ENCODE results near the gene DHRS12.

DNA sequence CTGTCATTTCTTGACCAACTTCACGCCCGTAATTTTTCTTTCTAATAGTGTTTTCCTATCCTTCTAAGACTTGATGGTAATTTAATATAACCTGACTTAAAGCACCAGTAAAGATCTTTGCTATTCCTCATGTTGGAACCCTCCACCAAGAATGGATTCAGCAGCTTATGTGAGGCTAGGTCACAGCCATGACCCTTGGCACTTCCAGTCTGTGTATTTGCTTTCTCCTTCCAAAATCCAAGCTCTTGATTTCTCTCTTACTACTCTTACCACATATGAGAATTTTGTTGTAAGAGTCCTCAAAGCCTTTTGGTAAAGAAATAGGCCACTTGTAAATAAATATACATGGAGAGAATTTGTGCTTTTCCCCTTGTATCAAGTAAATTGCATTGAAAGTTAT, 61.4 kb downstream of the DHRS12 start:
- no peak for TF ChIP-seq POLR2AphosphoS5 (IDR thresholded peaks at IDR 0.05)
- TF ChIP-seq, protein P1, sequence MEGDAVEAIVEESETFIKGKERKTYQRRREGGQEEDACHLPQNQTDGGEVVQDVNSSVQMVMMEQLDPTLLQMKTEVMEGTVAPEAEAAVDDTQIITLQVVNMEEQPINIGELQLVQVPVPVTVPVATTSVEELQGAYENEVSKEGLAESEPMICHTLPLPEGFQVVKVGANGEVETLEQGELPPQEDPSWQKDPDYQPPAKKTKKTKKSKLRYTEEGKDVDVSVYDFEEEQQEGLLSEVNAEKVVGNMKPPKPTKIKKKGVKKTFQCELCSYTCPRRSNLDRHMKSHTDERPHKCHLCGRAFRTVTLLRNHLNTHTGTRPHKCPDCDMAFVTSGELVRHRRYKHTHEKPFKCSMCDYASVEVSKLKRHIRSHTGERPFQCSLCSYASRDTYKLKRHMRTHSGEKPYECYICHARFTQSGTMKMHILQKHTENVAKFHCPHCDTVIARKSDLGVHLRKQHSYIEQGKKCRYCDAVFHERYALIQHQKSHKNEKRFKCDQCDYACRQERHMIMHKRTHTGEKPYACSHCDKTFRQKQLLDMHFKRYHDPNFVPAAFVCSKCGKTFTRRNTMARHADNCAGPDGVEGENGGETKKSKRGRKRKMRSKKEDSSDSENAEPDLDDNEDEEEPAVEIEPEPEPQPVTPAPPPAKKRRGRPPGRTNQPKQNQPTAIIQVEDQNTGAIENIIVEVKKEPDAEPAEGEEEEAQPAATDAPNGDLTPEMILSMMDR (IDR thresholded peaks at IDR 0.05 in 8 of 11, conservative IDR thresholded peaks at IDR 0.05 in 3 of 11) = no peak

Measured in spleen (tissue), 7 donors.